ENCODE measurements around the gene FGF22.

GRCh38 chr19:652467-653389 lies 13.0 kb downstream of the FGF22 start:
- TF ChIP-seq CTCF (conservative IDR thresholded peaks at IDR 0.05; ENCODE audit: low read depth, low read length), result no peak
- TF ChIP-seq EZH2 (IDR thresholded peaks at IDR 0.05; ENCODE audit: low read length, unreplicated experiment), result no peak
- no peak for TF ChIP-seq EZH2phosphoT487 (IDR thresholded peaks at IDR 0.05; ENCODE audit: borderline replicate concordance, low read length)
